ENCODE data around the gene USP44. TPM values are rescaled to one million over a fixed set of nuclear protein-coding genes. Genes with fewer than 3 reads are reported as not detected.

The USP44 gene
- 191 and 197 TPM in 2 replicates for total RNA-seq (2021; fragmentation: NEBNext Ultra II Directional; extraction: Animal tissue kit (Norgen Biotek cat#: 25700))
- 88.6 and 129 TPM in 2 replicates for polyA plus RNA-seq (2011; rRNA removed)
- 102 TPM for polyA plus RNA-seq (2011; cell fraction: cytosol; rRNA removed)
- polyA plus RNA-seq (2011; cell fraction: nucleus; rRNA removed), result 62.2 TPM
- polyA plus RNA-seq (2012, experiment 1 of 2), result 96.7 to 143 TPM (median 115 TPM) in 4 replicates
- polyA plus RNA-seq (2012, experiment 2 of 2), result 7.8 TPM
- polyA plus RNA-seq (2013, experiment 1 of 2), result 140 TPM
- polyA plus RNA-seq (2013, experiment 2 of 2), result 167 TPM
- 566 and 846 TPM in 2 replicates for polyA minus RNA-seq (2011; rRNA and poly(A)+ RNA removed)
- 126 TPM for polyA minus RNA-seq (2011; cell fraction: cytosol; rRNA and poly(A)+ RNA removed)
- polyA minus RNA-seq (2011; cell fraction: nucleus; rRNA and poly(A)+ RNA removed), result 167 TPM
- long read RNA-seq, experiment 1, full-length matches to known transcripts, result 22 of 170 reads
- long read RNA-seq, experiment 1, partial matches to known transcripts, result 120 of 170 reads
- long read RNA-seq, experiment 1, other reads (novel, unspliced or antisense), result 28 of 170 reads
- long read RNA-seq, experiment 2, full-length matches to known transcripts, result 86 of 127 reads
- long read RNA-seq, experiment 2, partial matches to known transcripts, result 26 of 127 reads
- long read RNA-seq, experiment 2, other reads (novel, unspliced or antisense), result 15 of 127 reads

DNA sequence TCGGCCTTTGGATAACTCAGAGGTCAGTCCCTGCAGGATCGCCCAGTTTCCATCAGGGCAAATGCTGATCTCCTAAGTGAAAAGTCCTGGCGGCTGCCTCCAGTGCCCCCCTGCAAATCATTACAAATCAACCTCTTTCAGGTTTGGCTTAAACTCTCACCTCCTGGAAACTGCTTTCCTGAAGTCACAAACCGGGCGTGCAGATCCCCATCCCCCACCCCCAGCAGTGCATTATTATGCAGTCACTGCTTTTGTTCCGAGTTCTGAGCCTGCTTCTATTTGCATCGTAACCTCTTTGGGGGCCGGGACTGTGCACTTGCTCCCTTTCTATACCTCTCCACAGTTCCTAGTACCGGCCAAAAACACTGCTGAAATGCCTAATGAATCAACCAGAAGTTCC, at the start of gene USP44:
Gene USP44, minus strand, starts transcription at position 172 of the 400 bp plus-strand sequence. CDS start 17,220 bp downstream, outside the sequence.
- CTCF ChIA-PET (ENCODE audit: partially characterized antibody), result interaction anchor here (0.9 to 1.1 kb wide), 3 partner anchors 17 to 24 kb away, joined by 3 to 5 read pairs (median 3); no protein-coding TSS in a partner anchor
- FAIRE-seq, result peak; percentile 92
- peak; percentile 91 for TF ChIP-seq TAF7 (optimal IDR thresholded peaks at IDR 0.05; ENCODE audit: borderline replicate concordance, low read depth, low read length)
- TF ChIP-seq RXRA (IDR thresholded peaks at IDR 0.05; ENCODE audit: insufficient read depth, low read depth, low read length), result 0 out of 2 replicates have a peak, but pooled peaks have one; percentile 34
- 0 out of 2 replicates have a peak, but pooled peaks have one; percentile 25 for TF ChIP-seq YY1 (IDR thresholded peaks at IDR 0.05; ENCODE audit: low read depth, low read length)
- TF ChIP-seq, protein P1, sequence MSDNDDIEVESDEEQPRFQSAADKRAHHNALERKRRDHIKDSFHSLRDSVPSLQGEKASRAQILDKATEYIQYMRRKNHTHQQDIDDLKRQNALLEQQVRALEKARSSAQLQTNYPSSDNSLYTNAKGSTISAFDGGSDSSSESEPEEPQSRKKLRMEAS (IDR thresholded peaks at IDR 0.05), result peak; percentile 31; the same call in 1 of the 2 replicates
- peak; percentile 56; the same call in 1 of the 2 replicates for TF ChIP-seq CHD1 (IDR thresholded peaks at IDR 0.05; ENCODE audit: low read depth, low read length)
- TF ChIP-seq HDAC6 (IDR thresholded peaks at IDR 0.05; ENCODE audit: low read depth, low read length), result no peak
- TF ChIP-seq HDAC2 (IDR thresholded peaks at IDR 0.05; ENCODE audit: borderline replicate concordance in 1 of 2, low read depth in 2 of 2, low read length in 2 of 2), result peak; percentile 71 to 95; a peak in 3 of 4 replicates

More for the DNA sequence above, at the start of gene USP44:
- Histone ChIP-seq H3K4me2 (ENCODE audit: insufficient read depth in 1 of 2, low read depth in 2 of 2, low read length in 2 of 2) (peak within 1 kb of the TSS; percentile 72 to 97), H3K4ac (replicated peaks; ENCODE audit: insufficient read length, low read depth, low read length) (peak within 1 kb of the TSS; percentile 61), H2BK15ac (ENCODE audit: low read length) (no peak within 1 kb of the TSS), H4K91ac (replicated peaks; ENCODE audit: insufficient read length, low read length) (peak within 1 kb of the TSS; percentile 29), H3K9ac (replicated peaks in 1 of 4; ENCODE audit: extremely low read depth in 1 of 4, low read depth in 3 of 4, low read length in 3 of 4) (peak within 1 kb of the TSS; percentile 54 to 79 (median 66)), H3K4me1 (replicated peaks in 1 of 4; ENCODE audit: control insufficient read depth in 3 of 4, insufficient read depth in 4 of 4, low read length in 3 of 4) (peaks cover 0 to 9% (median 5%) of the 10 kb centered on the region in 4 experiments; a peak in 5 of 7 replicates), H3K14ac (ENCODE audit: insufficient read length) (no peak within 1 kb of the TSS), H4K5ac (ENCODE audit: insufficient read length, low read depth, low read length) (peak within 1 kb of the TSS; percentile 95), H2AK5ac (ENCODE audit: low read depth, low read length) (no peak within 1 kb of the TSS), H3K79me2 (ENCODE audit: control insufficient read depth in 1 of 2, insufficient read depth in 2 of 2, low read length in 2 of 2) (peaks cover 15 to 81% of the 10 kb centered on the region in 2 experiments), H3K18ac (ENCODE audit: extremely low read depth, low read length) (peak within 1 kb of the TSS; percentile 80), H4K20me1 (replicated peaks in 1 of 2; ENCODE audit: control insufficient read depth in 1 of 2, insufficient read depth in 2 of 2, low read length in 2 of 2) (no peaks in the 10 kb centered on the region), H3K27me3 (replicated peaks in 1 of 4; ENCODE audit: control insufficient read depth in 3 of 4, extremely low read depth in 1 of 4, insufficient read depth in 3 of 4, low read length in 3 of 4) (no peaks in the 10 kb centered on the region), H2BK12ac (ENCODE audit: low read depth, low read length) (no peak within 1 kb of the TSS), H3K9me3 (ENCODE audit: insufficient read depth in 2 of 2, low read depth in 1 of 2, low read length in 1 of 2) (no peaks in the 10 kb centered on the region), H3K56ac (replicated peaks; ENCODE audit: insufficient read length, low read depth, low read length) (peak within 1 kb of the TSS; percentile 63), H3K27ac (ENCODE audit: low read depth, low read length) (peak within 1 kb of the TSS; percentile 72), H3K79me1 (ENCODE audit: low read depth, low read length) (no peaks in the 10 kb centered on the region), H2BK20ac (ENCODE audit: low read length) (peak within 1 kb of the TSS; percentile 51; the same call in 1 of the 2 replicates), H2BK120ac (replicated peaks; ENCODE audit: low read depth, low read length) (peak within 1 kb of the TSS; percentile 80), H3K4me3 (ENCODE audit: extremely low read depth in 1 of 4, insufficient read depth in 2 of 4, low read depth in 3 of 4, low read length in 4 of 4) (peak within 1 kb of the TSS; percentile 71 to 95 (median 88)), H2AFZ (ENCODE audit: low read length) (no peak within 1 kb of the TSS), H2BK5ac (ENCODE audit: low read depth, low read length) (peak within 1 kb of the TSS; percentile 76), H3K23me2 (ENCODE audit: low read depth, low read length) (peaks cover 8% of the 10 kb centered on the region; the same call in 1 of the 2 replicates), H4K8ac (ENCODE audit: extremely low read depth, insufficient read depth, low read length) (no peak within 1 kb of the TSS), H3K36me3 (ENCODE audit: control insufficient read depth in 2 of 4, insufficient read depth in 4 of 4, low read length in 3 of 4) (peaks cover 0 to 5% (median 0%) of the 10 kb centered on the region in 4 experiments; a peak in 1 of 8 replicates), H3K23ac (ENCODE audit: insufficient read length) (no peak within 1 kb of the TSS)
- POLR2A ChIA-PET (ENCODE audit: partially characterized antibody), result interaction anchor here (0.7 to 3.4 kb wide), 9 partner anchors 9 to 77 kb away, joined by 3 to 36 read pairs (median 4); partner anchors contain the start of gene METAP2
- WGBS, 2 experiments (ENCODE audit: extremely low coverage in 1 of 2, insufficient coverage in 1 of 2, insufficient read length in 1 of 2, insufficient replicate concordance in 2 of 2, low coverage in 1 of 2, low lambda C conversion rate in 2 of 2, missing lambda C conversion rate in 1 of 2), result 1% methylated on average over 8 of the region's 9 CpGs; no CpG with 5 or more reads in 1 of the 2 experiments
- peak; percentile 72 to 84 for DNase-seq (ENCODE audit: low read depth in 1 of 2, low spot score in 2 of 2)
